ENCODE measurements around the gene TMLHE. TPM values are rescaled to one million over a fixed set of nuclear protein-coding genes. Genes with fewer than 3 reads are reported as not detected.
"Not testable (repeated sequence)": the region's sequence is repeated elsewhere in the genome, so short reads cannot be mapped to it uniquely, and the experiment has no call there.

TMLHE gene
- total RNA-seq, 1 donor from 2014 or later: 10.0 TPM

DNA sequence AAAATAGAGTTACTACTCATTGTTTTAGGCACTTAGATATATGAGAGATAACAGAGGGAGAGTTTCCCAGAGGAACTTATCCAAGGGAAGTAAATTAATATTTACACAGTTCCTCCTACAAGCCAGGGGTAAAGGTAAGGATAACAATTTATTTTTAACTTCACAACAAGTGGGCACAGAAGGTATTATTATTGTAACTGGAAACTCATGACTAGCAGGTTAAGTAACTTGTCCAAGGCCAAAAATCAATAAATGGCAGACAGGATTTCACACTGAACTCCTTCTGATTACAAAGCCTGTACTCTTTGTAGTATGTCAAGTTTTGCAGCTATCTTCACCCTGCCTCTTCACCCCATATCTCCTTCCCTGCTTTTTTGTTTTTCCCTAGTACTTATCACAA, 107.5 kb downstream of the TMLHE start:
- DNase-seq (ENCODE audit: extremely low read depth, low read depth, low spot score): no peak

DNA sequence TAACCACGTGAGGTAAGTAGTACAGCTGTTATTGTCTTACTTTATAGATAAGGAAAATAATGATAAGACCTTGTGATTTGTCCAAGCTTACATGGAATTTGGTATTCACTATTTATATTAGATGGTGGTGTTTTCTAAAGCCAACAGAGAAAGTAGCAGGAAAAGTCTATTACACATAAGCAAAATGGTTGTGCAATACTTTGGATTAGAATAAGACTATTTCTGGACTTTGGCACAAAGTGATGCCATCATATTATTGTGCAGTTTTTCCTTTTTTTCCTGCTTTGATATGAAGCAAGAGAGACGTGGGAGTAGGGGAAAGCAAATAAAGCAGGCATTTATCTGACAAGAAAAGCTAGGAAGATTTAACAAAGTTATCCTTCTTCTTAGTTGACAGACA, 117.6 kb downstream of the TMLHE start:
- DNase-seq (ENCODE audit: extremely low read depth, low read depth, low spot score): not testable (repeated sequence)

DNA sequence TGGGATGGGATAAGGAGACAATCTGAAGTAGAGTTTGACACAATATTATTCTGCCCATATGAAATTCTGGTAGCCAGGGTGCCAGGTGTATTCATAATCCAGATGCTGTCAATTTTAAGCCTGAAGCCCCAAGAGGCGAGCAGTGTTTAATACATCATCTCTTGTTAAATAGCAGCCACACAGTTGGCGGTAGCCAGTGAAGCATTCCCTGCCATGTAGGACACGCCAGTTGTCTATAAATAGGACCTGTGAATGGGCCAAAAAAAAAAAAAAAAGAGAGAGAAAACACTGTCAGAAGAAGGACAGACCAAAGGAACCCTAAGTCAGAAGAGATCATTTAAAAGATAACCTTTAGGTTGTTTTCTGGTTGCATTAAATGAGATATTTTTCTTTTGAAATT, 121.3 kb downstream of the TMLHE start:
- not testable (repeated sequence) for DNase-seq (ENCODE audit: extremely low read depth, low read depth, low spot score)

DNA sequence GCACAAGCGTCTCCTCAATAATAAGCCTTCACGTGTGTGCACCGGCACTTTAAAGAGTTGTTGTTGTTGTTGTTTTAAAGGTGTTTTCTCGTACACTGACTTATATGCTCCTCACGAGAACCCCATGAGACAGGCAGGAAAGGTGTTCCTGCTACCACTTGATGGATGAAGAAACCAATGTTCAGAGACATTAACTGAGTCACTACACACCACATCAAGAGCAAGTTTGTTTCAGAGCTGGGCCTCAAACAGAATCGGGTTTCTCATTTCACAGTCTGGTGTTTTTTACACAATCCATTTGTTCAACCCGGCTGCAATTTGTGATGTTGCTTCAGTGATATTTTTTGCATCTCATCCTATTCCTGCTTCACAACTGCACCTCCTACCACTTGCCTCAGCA, 135.6 kb downstream of the TMLHE start:
- DNase-seq (ENCODE audit: extremely low read depth, low read depth, low spot score): not testable (repeated sequence)

DNA sequence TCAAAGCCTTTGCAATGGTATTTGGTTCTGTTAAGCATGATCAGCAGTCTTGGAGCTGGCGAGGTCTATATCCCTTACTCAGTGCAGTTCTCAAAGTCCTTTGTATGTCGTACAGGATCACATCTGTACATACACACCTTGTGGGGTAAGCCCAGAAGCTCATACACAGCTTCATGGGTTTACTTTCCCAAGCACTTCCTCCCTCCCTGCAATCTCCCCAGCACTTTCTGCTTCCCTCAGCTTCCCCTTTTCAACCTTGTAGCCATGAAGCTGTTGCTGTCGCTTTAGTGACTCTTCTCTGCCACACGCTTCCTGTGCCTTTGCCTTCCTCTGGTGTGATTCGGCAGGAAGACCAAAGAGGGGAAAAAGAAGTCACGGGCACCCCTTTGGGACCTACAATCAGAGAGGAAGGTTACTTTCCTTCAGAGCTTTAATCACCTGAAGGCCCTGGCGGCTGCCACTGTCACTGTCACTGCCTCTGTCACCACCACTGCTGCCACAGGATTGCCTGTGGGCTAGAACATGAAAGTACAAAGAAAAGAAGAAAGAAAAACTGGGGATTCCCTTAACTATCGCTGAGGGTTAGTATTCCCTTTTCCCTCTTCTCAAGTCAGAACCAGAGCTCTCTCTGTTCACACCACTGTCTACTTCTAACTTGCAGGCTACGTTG, 146.3 kb downstream of the TMLHE start:
- DNase-seq (ENCODE audit: extremely low read depth, low read depth, low spot score): not testable (repeated sequence)

DNA sequence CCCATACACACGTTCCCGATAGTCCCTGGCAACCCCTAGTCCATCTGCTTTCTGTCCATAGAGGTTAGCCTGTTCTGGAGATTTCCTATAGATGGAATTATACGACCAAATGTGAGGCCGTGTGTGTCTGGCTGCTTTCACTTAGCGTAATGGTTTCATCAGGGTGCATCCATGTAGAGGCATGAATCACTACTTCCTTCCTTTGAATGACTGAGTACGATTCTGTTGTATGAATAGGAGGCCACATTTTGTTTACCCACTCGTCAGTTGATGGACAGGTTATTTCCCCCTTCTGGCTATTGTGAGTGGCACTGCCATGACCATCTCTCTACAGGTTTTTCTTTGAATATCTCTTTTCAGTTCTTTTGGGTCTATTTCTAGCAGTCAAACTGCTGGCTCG, 152.3 kb downstream of the TMLHE start:
- not testable (repeated sequence) for DNase-seq (ENCODE audit: extremely low read depth, low read depth, low spot score)

DNA sequence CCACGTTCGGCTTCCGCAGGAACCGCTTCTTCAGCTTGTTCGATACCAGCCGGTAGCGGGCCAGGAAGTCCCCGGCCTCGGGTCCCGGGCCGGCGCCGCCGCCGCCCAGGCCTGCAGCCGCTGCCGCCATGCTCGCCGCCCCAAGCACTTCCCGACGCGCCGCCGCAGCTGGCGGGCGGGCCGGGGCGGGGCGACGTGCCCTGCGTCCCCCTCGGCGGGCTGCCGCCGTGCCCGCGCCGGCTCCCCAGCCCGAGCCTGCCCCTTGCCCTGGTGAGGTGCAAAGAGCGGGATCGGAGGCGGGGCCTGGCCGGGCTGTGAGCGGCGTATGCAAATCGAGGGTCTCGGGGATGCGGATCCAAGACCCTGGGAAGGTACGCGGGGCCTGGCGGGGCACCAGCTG, 154.3 kb downstream of the TMLHE start, which contains the start of gene F8A3:
TSS of gene F8A3 (minus strand) at position 150 of the 400 bp plus-strand sequence. CDS start at position 130, 20 bp downstream.
- DNase-seq (ENCODE audit: extremely low read depth, low read depth, low spot score): not testable (repeated sequence)

DNA sequence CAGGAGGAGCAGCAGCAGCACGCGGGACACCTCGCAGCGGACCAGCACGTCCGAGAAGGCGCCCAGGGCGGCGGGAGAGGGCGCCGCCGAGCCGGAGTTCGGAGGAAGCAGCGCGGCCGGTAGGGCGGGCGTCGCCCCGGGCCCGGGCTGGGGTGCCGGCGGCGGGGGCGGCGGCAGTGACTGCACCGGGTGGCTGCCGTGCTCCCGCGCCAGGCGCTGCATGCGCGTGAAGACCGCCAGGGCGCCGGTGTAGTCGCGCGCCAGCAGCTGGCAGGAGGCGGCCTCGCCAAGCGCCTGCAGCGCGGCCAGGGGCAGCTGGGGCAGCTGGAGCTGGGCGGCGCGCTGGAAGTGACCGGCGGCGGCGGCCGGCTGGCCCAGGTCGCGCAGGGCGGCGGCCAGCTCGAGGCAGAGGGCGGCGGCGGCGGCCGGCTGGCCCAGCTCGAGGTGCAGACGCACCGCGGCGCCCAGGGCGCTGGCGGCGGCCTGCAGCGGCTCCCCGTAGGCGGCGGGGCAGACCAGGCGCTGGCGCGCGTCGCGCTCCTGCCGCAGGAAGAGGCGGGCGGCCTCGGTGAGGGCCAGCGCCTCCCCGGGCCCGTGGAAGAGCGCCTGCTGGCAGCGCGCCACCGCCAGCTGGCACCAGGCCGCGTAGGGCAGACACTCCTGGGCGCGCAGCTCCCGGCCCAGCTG, 154.8 kb downstream of the TMLHE start:
- not testable (repeated sequence) for DNase-seq (ENCODE audit: extremely low read depth, low read depth, low spot score)

DNA sequence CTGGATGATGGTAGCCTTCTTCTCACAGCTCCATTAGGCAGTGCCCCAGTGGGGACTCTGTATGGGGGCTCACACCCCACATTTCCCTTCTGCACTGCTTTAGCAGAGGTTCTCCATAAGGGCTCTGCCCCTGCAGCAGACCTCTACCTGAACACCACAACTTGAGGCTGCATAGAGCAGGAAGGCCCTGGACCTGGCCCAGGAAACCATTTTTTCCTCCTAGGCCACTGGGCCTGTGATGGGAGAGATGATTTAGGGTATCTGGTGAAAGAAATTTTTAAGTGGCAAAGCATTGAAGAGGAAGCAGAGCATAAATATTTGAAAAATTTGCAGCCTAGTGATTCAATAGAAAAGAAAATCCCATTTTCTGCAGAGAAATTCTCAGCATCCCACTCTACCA, 171.7 kb downstream of the TMLHE start:
- DNase-seq (ENCODE audit: extremely low read depth, low read depth, low spot score): no peak

Other genes starting within 250 kb of the TMLHE start
- not detected in 2 replicates for gene F8A2, start 230.9 kb downstream of the TMLHE start, total RNA-seq
- 1.8 and 9.0 TPM in 2 replicates for gene F8A3, start 154.3 kb downstream of the TMLHE start, total RNA-seq
- 1.3 and 2.0 TPM in 2 replicates for gene SPRY3, start 366 bp downstream of the TMLHE start, total RNA-seq

Data from glomerular endothelial cell (primary cell).